Measurements from ENCODE around the gene MAX. TPM values are rescaled to one million over a fixed set of nuclear protein-coding genes. Genes with fewer than 3 reads are reported as not detected.

The MAX gene
- polyA plus RNA-seq, 1 donor from 2014 or later: 55.3 TPM

DNA sequence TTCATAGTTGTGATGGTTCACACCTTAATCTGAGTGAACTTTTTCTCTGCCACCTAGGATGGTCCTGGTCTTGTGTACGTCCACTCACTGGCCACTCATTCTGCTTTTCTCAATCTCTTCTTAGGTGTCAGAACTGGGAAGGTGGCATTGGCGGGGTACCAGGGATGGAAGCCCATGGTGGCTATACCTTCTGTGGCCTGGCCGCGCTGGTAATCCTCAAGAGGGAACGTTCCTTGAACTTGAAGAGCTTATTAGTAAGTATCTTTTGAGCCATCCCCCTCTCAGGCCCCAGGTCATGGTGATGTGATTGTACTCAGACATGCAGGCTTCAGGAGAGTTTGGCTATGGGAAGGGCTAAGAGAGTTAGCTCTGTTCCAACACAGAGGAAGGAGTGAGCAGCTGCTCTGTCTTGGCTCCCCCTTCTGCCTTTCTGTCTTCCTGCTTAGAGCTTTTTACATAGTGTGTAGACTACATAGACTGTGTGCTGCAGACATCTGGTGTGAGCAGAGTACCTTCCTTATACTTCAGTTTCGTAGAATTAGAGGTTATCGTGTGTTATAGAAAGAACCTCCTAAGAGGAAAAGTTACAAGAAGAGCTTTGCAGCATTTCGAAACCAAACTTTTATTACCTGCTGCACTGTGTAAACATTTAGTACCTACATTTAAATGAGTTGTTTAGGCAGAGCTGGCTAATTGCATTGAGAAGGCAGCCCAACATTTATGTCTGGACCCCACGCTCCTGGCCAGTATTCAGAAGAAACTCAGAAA, 61.5 kb downstream of the MAX start:
- no peaks in the 10 kb centered on the region for H3K27me3 ChIP-seq (ENCODE audit: insufficient read depth, low read depth, low read length)

DNA sequence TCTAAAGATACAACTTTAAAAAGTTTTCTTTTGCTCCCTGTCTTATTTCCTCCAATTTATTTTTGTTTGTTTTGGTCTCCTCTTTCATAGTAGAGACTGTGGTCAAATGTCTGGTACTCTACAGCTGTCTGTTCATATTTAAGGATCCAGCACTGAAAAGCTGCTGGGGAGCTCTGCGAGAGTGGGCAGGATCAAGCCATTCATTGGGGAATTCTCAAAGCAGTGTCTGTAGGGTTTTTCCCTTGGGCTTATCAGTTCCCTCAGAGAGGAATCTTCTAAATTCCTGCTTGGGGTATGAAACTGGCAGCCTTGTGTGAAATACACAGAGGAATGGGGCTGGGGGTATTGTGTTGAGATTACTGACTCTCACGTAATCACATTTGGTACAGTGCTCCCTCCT, 63.4 kb downstream of the MAX start:
- Histone ChIP-seq H3K27ac (ENCODE audit: low read length) (no peak overlapping the region), H3K36me3 (ENCODE audit: insufficient read depth, low read length) (no peaks in the 10 kb centered on the region), H3F3A (ENCODE audit: insufficient read depth, low read length, poor library complexity, severe bottlenecking) (no peaks in the 10 kb centered on the region), H3K9me3 (ENCODE audit: low read length) (no peaks in the 10 kb centered on the region), H3K9me2 (ENCODE audit: insufficient read depth, low read length) (no peaks in the 10 kb centered on the region), H3K79me2 (replicated peaks; ENCODE audit: insufficient read depth, low read length) (no peaks in the 10 kb centered on the region), H4K20me1 (ENCODE audit: insufficient read depth) (no peaks in the 10 kb centered on the region), H3K9ac (ENCODE audit: low read length) (no peak overlapping the region), H2AFZ (ENCODE audit: low read depth, low read length) (no peak overlapping the region), H3K4me2 (ENCODE audit: low read length) (no peak overlapping the region), H3K27me3 (ENCODE audit: insufficient read depth, low read depth, low read length) (no peaks in the 10 kb centered on the region), H3K4me3 (ENCODE audit: low read length) (no peak overlapping the region)
- TF ChIP-seq EP300 (conservative IDR thresholded peaks at IDR 0.05; ENCODE audit: poor library complexity, severe bottlenecking): no peak
- no peak for TF ChIP-seq POLR2AphosphoS5 (IDR thresholded peaks at IDR 0.05)
- TF ChIP-seq MXI1 (conservative IDR thresholded peaks at IDR 0.05; ENCODE audit: poor library complexity, severe bottlenecking): no peak
- TF ChIP-seq TAF1 (IDR thresholded peaks at IDR 0.05; ENCODE audit: low read depth): no peak
- TF ChIP-seq, protein P1, sequence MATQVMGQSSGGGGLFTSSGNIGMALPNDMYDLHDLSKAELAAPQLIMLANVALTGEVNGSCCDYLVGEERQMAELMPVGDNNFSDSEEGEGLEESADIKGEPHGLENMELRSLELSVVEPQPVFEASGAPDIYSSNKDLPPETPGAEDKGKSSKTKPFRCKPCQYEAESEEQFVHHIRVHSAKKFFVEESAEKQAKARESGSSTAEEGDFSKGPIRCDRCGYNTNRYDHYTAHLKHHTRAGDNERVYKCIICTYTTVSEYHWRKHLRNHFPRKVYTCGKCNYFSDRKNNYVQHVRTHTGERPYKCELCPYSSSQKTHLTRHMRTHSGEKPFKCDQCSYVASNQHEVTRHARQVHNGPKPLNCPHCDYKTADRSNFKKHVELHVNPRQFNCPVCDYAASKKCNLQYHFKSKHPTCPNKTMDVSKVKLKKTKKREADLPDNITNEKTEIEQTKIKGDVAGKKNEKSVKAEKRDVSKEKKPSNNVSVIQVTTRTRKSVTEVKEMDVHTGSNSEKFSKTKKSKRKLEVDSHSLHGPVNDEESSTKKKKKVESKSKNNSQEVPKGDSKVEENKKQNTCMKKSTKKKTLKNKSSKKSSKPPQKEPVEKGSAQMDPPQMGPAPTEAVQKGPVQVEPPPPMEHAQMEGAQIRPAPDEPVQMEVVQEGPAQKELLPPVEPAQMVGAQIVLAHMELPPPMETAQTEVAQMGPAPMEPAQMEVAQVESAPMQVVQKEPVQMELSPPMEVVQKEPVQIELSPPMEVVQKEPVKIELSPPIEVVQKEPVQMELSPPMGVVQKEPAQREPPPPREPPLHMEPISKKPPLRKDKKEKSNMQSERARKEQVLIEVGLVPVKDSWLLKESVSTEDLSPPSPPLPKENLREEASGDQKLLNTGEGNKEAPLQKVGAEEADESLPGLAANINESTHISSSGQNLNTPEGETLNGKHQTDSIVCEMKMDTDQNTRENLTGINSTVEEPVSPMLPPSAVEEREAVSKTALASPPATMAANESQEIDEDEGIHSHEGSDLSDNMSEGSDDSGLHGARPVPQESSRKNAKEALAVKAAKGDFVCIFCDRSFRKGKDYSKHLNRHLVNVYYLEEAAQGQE (IDR thresholded peaks at IDR 0.05; ENCODE audit: borderline replicate concordance): no peak
- TF ChIP-seq, protein P2, sequence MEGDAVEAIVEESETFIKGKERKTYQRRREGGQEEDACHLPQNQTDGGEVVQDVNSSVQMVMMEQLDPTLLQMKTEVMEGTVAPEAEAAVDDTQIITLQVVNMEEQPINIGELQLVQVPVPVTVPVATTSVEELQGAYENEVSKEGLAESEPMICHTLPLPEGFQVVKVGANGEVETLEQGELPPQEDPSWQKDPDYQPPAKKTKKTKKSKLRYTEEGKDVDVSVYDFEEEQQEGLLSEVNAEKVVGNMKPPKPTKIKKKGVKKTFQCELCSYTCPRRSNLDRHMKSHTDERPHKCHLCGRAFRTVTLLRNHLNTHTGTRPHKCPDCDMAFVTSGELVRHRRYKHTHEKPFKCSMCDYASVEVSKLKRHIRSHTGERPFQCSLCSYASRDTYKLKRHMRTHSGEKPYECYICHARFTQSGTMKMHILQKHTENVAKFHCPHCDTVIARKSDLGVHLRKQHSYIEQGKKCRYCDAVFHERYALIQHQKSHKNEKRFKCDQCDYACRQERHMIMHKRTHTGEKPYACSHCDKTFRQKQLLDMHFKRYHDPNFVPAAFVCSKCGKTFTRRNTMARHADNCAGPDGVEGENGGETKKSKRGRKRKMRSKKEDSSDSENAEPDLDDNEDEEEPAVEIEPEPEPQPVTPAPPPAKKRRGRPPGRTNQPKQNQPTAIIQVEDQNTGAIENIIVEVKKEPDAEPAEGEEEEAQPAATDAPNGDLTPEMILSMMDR (IDR thresholded peaks at IDR 0.05; ENCODE audit: poor library complexity, severe bottlenecking): no peak
- TF ChIP-seq RAD21 (conservative IDR thresholded peaks at IDR 0.05): no peak
- no peak for TF ChIP-seq EZH2 (IDR thresholded peaks at IDR 0.05; ENCODE audit: borderline replicate concordance, insufficient read depth, low read length, poor library complexity, severe bottlenecking)

More for the DNA sequence above, 61.5 kb downstream of the MAX start:
- Histone ChIP-seq H3K79me2 (replicated peaks; ENCODE audit: insufficient read depth, low read length) (no peaks in the 10 kb centered on the region), H3K9me2 (ENCODE audit: insufficient read depth, low read length) (no peaks in the 10 kb centered on the region), H3K9ac (ENCODE audit: low read length) (no peak overlapping the region), H3K27ac (ENCODE audit: low read length) (no peak overlapping the region), H3K36me3 (ENCODE audit: insufficient read depth, low read length) (no peaks in the 10 kb centered on the region), H3K9me3 (ENCODE audit: low read length) (no peaks in the 10 kb centered on the region), H3F3A (ENCODE audit: insufficient read depth, low read length, poor library complexity, severe bottlenecking) (no peaks in the 10 kb centered on the region), H3K4me3 (ENCODE audit: low read length) (no peak overlapping the region), H2AFZ (ENCODE audit: low read depth, low read length) (no peak overlapping the region), H4K20me1 (ENCODE audit: insufficient read depth) (no peaks in the 10 kb centered on the region), H3K4me2 (ENCODE audit: low read length) (no peak overlapping the region)
- TF ChIP-seq, protein P2 (IDR thresholded peaks at IDR 0.05; ENCODE audit: poor library complexity, severe bottlenecking): no peak
- TF ChIP-seq SMC3 (conservative IDR thresholded peaks at IDR 0.05; ENCODE audit: poor library complexity): no peak
- TF ChIP-seq MXI1 (conservative IDR thresholded peaks at IDR 0.05; ENCODE audit: poor library complexity, severe bottlenecking): no peak
- no peak for TF ChIP-seq POLR2AphosphoS5 (IDR thresholded peaks at IDR 0.05)
- TF ChIP-seq EZH2 (IDR thresholded peaks at IDR 0.05; ENCODE audit: borderline replicate concordance, insufficient read depth, low read length, poor library complexity, severe bottlenecking): no peak
- no peak for TF ChIP-seq TAF1 (IDR thresholded peaks at IDR 0.05; ENCODE audit: low read depth)
- TF ChIP-seq RAD21 (conservative IDR thresholded peaks at IDR 0.05): no peak
- TF ChIP-seq EP300 (conservative IDR thresholded peaks at IDR 0.05; ENCODE audit: poor library complexity, severe bottlenecking): no peak
- TF ChIP-seq, protein P1 (IDR thresholded peaks at IDR 0.05; ENCODE audit: borderline replicate concordance): no peak
